K562 (cell line): ENCODE results near the gene TFCP2L1. TPM values are rescaled to one million over a fixed set of nuclear protein-coding genes. Genes with fewer than 3 reads are reported as not detected.
A peak's percentile ranks its signal among the peaks of the same experiment; 100 is the strongest.

ENCODE experiments used
- ATAC-seq: fragments of 200-7000 bp; cut with Tn5 transposase; 3 replicates; pipeline ENCODE4 v1.9.1; 2020; ENCODE audit warnings: moderate library complexity
- BruUV-seq: library from RNA; stranded (reverse); fragments of 400-500 nt; replicated peaks from 2 replicates; lab custom pipeline; 2021; lab: Mats Ljungman, UMichigan
- CTCF ChIA-PET: fragments of 300-600 bp; formaldehyde crosslinking; extraction: SDS; loops from one replicate; lab custom pipeline; 2021; ENCODE audit warnings: low intra/inter-chr PET ratio; lab: Yijun Ruan, JAX
- POLR2A ChIA-PET: fragments of 300-600, 350-650 bp; sonication (Branson Sonifier 250); formaldehyde crosslinking; extraction: SDS; loops from one replicate; lab custom pipeline; 2021; ENCODE audit warnings: antibody characterized with exemption, inconsistent platforms; lab: Yijun Ruan, JAX
- DNase-seq, 4 experiments: peaks; one replicate each; pipeline versions ENCODE4 v3.0.0 to v3.0.0-alpha.2; 2011 to 2018; ENCODE audit warnings: low spot score in 3 of 4, mixed read lengths in 3 of 4; ENCODE audit errors: extremely low read depth in 1 of 4
- FAIRE-seq: peaks from 2 replicates; lab custom pipeline; 2011; peaks lifted over from hg19 to GRCh38; lab: Jason Lieb, UNC
- H2AFZ ChIP-seq: 2 replicates; pipeline ENCODE4 v1.6.0; 2011; ENCODE audit warnings: low read depth, low read length, control low read depth, inconsistent platforms
- H3K27ac ChIP-seq: fragments of 200-600 bp; 3 replicates; pipeline ENCODE4 v1.8.0; 2011; ENCODE audit warnings: low read depth, mild to moderate bottlenecking, control low read depth, inconsistent platforms, low read length, moderate library complexity, mixed read lengths; ENCODE audit errors: extremely low read depth
- H3K27me3 ChIP-seq, 2 experiments: fragments of 300-600 bp in 1 of 2; 2 replicates in 1 of 2; 3 replicates in 1 of 2; pipeline versions ENCODE4 v1.6.0 to v1.8.0; 2011; ENCODE audit warnings: inconsistent platforms in 2 of 2, low read length in 2 of 2, mild to moderate bottlenecking in 1 of 2, mixed read lengths in 1 of 2, moderate library complexity in 1 of 2; ENCODE audit not compliant: control insufficient read depth in 2 of 2, insufficient read depth in 2 of 2
- H3K36me3 ChIP-seq: fragments of 300-600 bp; 3 replicates; pipeline ENCODE4 v1.8.0; 2011; ENCODE audit warnings: mild to moderate bottlenecking, low read length, inconsistent platforms; ENCODE audit not compliant: control insufficient read depth, insufficient read depth
- H3K4me1 ChIP-seq, 2 experiments: fragments of 200-600 bp in 1 of 2; replicated peaks in 1 of 2; 2 replicates in 1 of 2; 3 replicates in 1 of 2; pipeline versions ENCODE4 v1.5.1 to v1.8.0; 2011; ENCODE audit warnings: inconsistent platforms in 2 of 2, low read length in 2 of 2, mild to moderate bottlenecking in 1 of 2, mixed read lengths in 1 of 2, moderate library complexity in 1 of 2; ENCODE audit not compliant: control insufficient read depth in 2 of 2, insufficient read depth in 2 of 2
- H3K4me2 ChIP-seq: 2 replicates; pipeline ENCODE4 v1.6.1; 2011; ENCODE audit warnings: low read length, control low read depth, inconsistent platforms, mixed read lengths; ENCODE audit not compliant: insufficient read depth
- H3K4me3 ChIP-seq: fragments of 200-600 bp; sonication (generic), shearing (Covaris generic); 2 replicates; pipeline ENCODE4 v1.5.1; 2016; ENCODE audit warnings: control low read depth, inconsistent platforms
- H3K79me2 ChIP-seq: fragments of 200-600 bp; 3 replicates; pipeline ENCODE4 v1.8.0; 2011; ENCODE audit warnings: low read length, inconsistent platforms; ENCODE audit not compliant: control insufficient read depth, insufficient read depth
- H3K9ac ChIP-seq, 2 experiments: 2 replicates each; pipeline versions ENCODE4 v1.6.0 to v1.6.1; 2011; ENCODE audit warnings: low read depth in 2 of 2, low read length in 2 of 2, control low read depth in 1 of 2, inconsistent platforms in 1 of 2, mild to moderate bottlenecking in 1 of 2, mixed read lengths in 1 of 2; ENCODE audit not compliant: insufficient read depth in 1 of 2
- H3K9me1 ChIP-seq: one replicate; pipeline ENCODE4 v1.6.0; 2011; ENCODE audit warnings: inconsistent platforms, mild to moderate bottlenecking, low read length, moderate library complexity; ENCODE audit not compliant: control insufficient read depth, insufficient read depth
- H3K9me3 ChIP-seq: replicated peaks from 2 replicates; pipeline ENCODE4 v1.5.1; 2011; ENCODE audit warnings: low read depth, low read length, inconsistent platforms; ENCODE audit not compliant: control insufficient read depth, insufficient read depth
- H4K20me1 ChIP-seq: replicated peaks from 2 replicates; pipeline ENCODE4 v1.6.1; 2011; ENCODE audit warnings: low read length, inconsistent platforms, mixed read lengths; ENCODE audit not compliant: control insufficient read depth, insufficient read depth
- ATF1 ChIP-seq, 2 experiments: fragments of 450-650 bp in 1 of 2; IDR thresholded peaks; 2 replicates each; pipeline ENCODE4 v1.6.1; 2016; ENCODE audit warnings: missing compliant biosample characterization in 1 of 2, missing genetic modification characterization in 1 of 2
- CEBPB ChIP-seq: fragments of 450-650 bp; IDR thresholded peaks from 2 replicates; pipeline ENCODE4 v1.6.1; 2016; ENCODE audit warnings: missing genetic modification characterization, missing compliant biosample characterization
- FOXA3 ChIP-seq, 2 experiments: fragments of 450-650 bp in 1 of 2; sonication (generic) in 1 of 2; formaldehyde crosslinking; IDR thresholded peaks in 1 of 2; conservative IDR thresholded peaks in 1 of 2; 2 replicates each; pipeline versions ENCODE4 v1.4.0 to v1.8.0; 2020 to 2022; ENCODE audit warnings: mild to moderate bottlenecking in 2 of 2, missing genetic modification reagents in 1 of 2
- GATAD2A ChIP-seq: fragments of 450-650 bp; IDR thresholded peaks from 2 replicates; pipeline ENCODE4 v1.6.1; 2017
- HNRNPLL ChIP-seq: fragments of 200-400 bp; formaldehyde crosslinking; IDR thresholded peaks from 2 replicates; pipeline ENCODE4 v1.6.1; 2017; ENCODE audit warnings: low read length, low read depth, mild to moderate bottlenecking; ENCODE audit not compliant: poor library complexity, severe bottlenecking
- MYNN ChIP-seq, 2 experiments: sonication (generic); formaldehyde crosslinking in 1 of 2; IDR thresholded peaks; 2 replicates each; pipeline versions ENCODE4 v1.5.0 to v1.6.1; 2016 to 2020; ENCODE audit warnings: antibody characterized with exemption in 1 of 2, missing genetic modification reagents in 1 of 2
- RB1 ChIP-seq: fragments of 450-650 bp; IDR thresholded peaks from 2 replicates; pipeline ENCODE4 v1.6.1; 2017; ENCODE audit warnings: low read depth, mild to moderate bottlenecking
- TAF1 ChIP-seq: IDR thresholded peaks from 2 replicates; pipeline ENCODE4 v1.6.1; 2011; ENCODE audit warnings: mild to moderate bottlenecking, low read length, moderate library complexity; ENCODE audit not compliant: insufficient read depth, control insufficient read depth, severe bottlenecking; ENCODE audit errors: extremely low read depth
- TEAD1 ChIP-seq, 2 experiments: fragments of 450-650 bp in 1 of 2; sonication (generic) in 1 of 2; formaldehyde crosslinking; IDR thresholded peaks; 2 replicates each; pipeline versions ENCODE4 v1.4.0 to v1.8.0; 2020 to 2022; ENCODE audit warnings: mild to moderate bottlenecking in 2 of 2, missing genetic modification reagents in 1 of 2
- XRCC5 ChIP-seq: fragments of 200-400 bp; formaldehyde crosslinking; IDR thresholded peaks from 2 replicates; pipeline ENCODE4 v1.6.1; 2017; ENCODE audit warnings: low read depth, mild to moderate bottlenecking, low read length
- YBX1 ChIP-seq: fragments of 450-650 bp; IDR thresholded peaks from 2 replicates; pipeline ENCODE4 v1.7.1; 2016; ENCODE audit warnings: mild to moderate bottlenecking
- ZNF23 ChIP-seq: fragments of 250-450 bp; sonication (Bioruptor Pico); IDR thresholded peaks from 2 replicates; pipeline ENCODE4 v1.4.0; 2020; ENCODE audit warnings: mild to moderate bottlenecking
- ZNF444 ChIP-seq: fragments of 250-450 bp; sonication (Bioruptor Pico); IDR thresholded peaks from 2 replicates; pipeline ENCODE4 v1.4.0; 2020; ENCODE audit warnings: mild to moderate bottlenecking, moderate library complexity
- WGBS: fragments of 100-300 bp; shearing (Covaris generic); methylation state at CpG from one replicate; pipeline ENCODE4 v1.1.6; 2016; ENCODE audit warnings: low coverage, mixed read lengths; ENCODE audit not compliant: insufficient coverage; ENCODE audit errors: missing lambda C conversion rate; 5-methylcytosine and 5-hydroxymethylcytosine counted together
- in situ Hi-C: fragments of 300-500 bp; cut with MboI; formaldehyde crosslinking; loops from 4 replicates; pipeline ENCODE4 v1.15.0; 2018; ENCODE audit warnings: inconsistent platforms, mixed read lengths
- intact Hi-C: fragments of 100-400 bp; cut with micrococcal nuclease; formaldehyde crosslinking; loops from 2 replicates; pipeline ENCODE4 v1.14.2; 2022
- polyA plus RNA-seq, 8 experiments: library from polyadenylated mRNA; depleted of rRNA in 4 of 8; stranded (reverse) in 5 of 8; unstranded in 3 of 8; fragments of >200 nt; fragmentation: Nextera tagmentation in 2 of 8; fragmentation: Illumina TruSeq in 1 of 8; extraction: Ambion mirVana in 2 of 8; extraction: Trizol in 1 of 8; gene quantifications; 2 replicates each; pipeline versions ENCODE4 v1.2.1 to v1.2.3, GENCODE V29; 2011 to 2014; ENCODE audit warnings: inconsistent platforms in 1 of 8, missing spikeins in 1 of 8
- total RNA-seq, 7 experiments: library from RNA; depleted of rRNA in 6 of 7; stranded (reverse); fragments of >200 nt in 6 of 7; fragmentation: Illumina TruSeq in 2 of 7; extraction: Trizol in 2 of 7; gene quantifications; 2 replicates each; pipeline versions ENCODE4 v1.2.1 to v1.2.3, GENCODE V29; 2011 to 2021; ENCODE audit warnings: low replicate concordance in 1 of 7
- TF ChIP-seq, protein P1 (sequence below): sonication (generic); formaldehyde crosslinking; IDR thresholded peaks from 2 replicates; pipeline ENCODE4 v1.8.0; 2022; ENCODE audit warnings: mild to moderate bottlenecking, low read depth, missing genetic modification reagents
- TF ChIP-seq, protein P2 (sequence below): fragments of 450-650 bp; IDR thresholded peaks from 2 replicates; pipeline ENCODE4 v1.6.1; 2016; ENCODE audit warnings: mild to moderate bottlenecking
- TF ChIP-seq, protein P3 (sequence below): fragments of 450-650 bp; formaldehyde crosslinking; IDR thresholded peaks from 2 replicates; pipeline ENCODE4 v1.4.0; 2020; ENCODE audit warnings: mild to moderate bottlenecking, mixed read lengths

Gene TFCP2L1
- total and polyA plus RNA-seq, 9 of the 15 experiments (the other 6 are each of a cell fraction or from before 2014, with no cell fraction given), result 0.08 to 1.00 (median 0.42) TPM

DNA sequence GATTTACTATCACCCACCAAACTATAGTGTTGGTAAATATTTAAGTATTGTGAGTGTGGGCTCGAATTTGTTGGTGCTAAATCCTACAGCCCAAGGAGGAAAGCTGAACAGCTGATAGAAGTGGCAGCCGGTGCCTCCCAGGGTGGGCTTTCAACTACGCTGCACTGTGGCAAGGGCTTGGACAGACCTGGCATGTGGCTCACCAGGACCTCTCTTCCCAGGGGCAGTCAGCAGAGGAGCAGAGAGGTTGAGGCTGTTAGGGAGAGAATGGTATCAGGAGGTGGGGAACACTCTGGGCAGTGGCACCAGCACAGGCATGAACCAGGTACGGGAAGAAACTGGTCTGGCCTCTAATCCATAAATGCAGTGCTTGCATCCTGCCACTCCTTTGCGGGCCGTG, 44.6 kb downstream of the TFCP2L1 start (continued):
- TF ChIP-seq HNRNPLL, result no peak
- TF ChIP-seq, protein P1, sequence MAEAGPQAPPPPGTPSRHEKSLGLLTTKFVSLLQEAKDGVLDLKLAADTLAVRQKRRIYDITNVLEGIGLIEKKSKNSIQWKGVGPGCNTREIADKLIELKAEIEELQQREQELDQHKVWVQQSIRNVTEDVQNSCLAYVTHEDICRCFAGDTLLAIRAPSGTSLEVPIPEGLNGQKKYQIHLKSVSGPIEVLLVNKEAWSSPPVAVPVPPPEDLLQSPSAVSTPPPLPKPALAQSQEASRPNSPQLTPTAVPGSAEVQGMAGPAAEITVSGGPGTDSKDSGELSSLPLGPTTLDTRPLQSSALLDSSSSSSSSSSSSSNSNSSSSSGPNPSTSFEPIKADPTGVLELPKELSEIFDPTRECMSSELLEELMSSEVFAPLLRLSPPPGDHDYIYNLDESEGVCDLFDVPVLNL (CRISPR knock-in tag), result no peak
- TF ChIP-seq ATF1 (CRISPR knock-in tag; IDR thresholded peaks at IDR 0.05), result no peak
- TF ChIP-seq ATF1 (tag; IDR thresholded peaks at IDR 0.05), result no peak
- TF ChIP-seq FOXA3 (CRISPR knock-in tag; conservative IDR thresholded peaks at IDR 0.05 in 1 of 2, IDR thresholded peaks at IDR 0.05 in 1 of 2), result no peak
- no peak for TF ChIP-seq ZNF444
- no peak for TF ChIP-seq TEAD1 (CRISPR knock-in tag; IDR thresholded peaks at IDR 0.05)
- no peak for TF ChIP-seq YBX1
- TF ChIP-seq TAF1, result no peak
- TF ChIP-seq, all 486 proteins: peak for 0

DNA sequence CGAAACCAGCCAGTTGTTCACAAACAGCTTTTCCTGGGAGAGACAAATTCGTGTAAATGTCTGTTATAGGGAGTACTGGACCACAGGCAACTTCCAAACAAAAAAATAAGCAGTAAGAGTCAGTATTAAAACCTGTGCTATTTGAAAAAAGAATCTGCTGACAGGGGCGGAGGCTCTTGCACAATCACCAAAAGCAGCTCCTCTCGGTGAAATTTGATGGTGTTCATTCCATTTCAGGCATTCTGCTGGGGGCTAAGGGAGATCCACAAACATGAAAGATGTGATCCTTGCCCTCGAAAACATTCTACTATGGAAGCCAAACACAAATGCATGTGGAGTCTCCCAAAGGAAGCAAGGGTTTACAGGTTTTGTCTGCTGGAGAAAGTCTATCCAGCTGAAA, 45.0 kb downstream of the TFCP2L1 start:
- BruUV-seq, result no TSS peak
- Histone ChIP-seq H3K4me3 (no peak overlapping the region), H3K9me1 (no peaks in the 10 kb centered on the region), H3K27me3 (peaks cover 36 to 88% of the 10 kb centered on the region in 2 experiments; a peak in 4 of 5 replicates), H3K9ac (no peak overlapping the region), H3K36me3 (no peaks in the 10 kb centered on the region), H3K4me2 (no peak overlapping the region), H3K79me2 (no peaks in the 10 kb centered on the region), H3K9me3 (no peaks in the 10 kb centered on the region), H2AFZ (no peak overlapping the region), H4K20me1 (peaks cover 4% of the 10 kb centered on the region; the same call in 1 of the 2 replicates), H3K27ac (no peak overlapping the region), H3K4me1 (no peaks in the 10 kb centered on the region; a peak in 1 of 5 replicates)
- POLR2A ChIA-PET, result interaction anchor here (0.6 kb wide), 1 partner anchor 27 kb away, joined by 4 read pairs; no protein-coding TSS in a partner anchor
- CTCF ChIA-PET, result no interaction called here
- DNase-seq, result no peak
- no peak for FAIRE-seq
- intact Hi-C loops (no loop called here), in situ Hi-C loops (no loop called here)
- WGBS, result 6% methylated on average over 5 of the region's 5 CpGs
- no peak for ATAC-seq
- no peak for TF ChIP-seq ZNF23 (CRISPR knock-in tag)
- no peak for TF ChIP-seq GATAD2A
- TF ChIP-seq, protein P2, sequence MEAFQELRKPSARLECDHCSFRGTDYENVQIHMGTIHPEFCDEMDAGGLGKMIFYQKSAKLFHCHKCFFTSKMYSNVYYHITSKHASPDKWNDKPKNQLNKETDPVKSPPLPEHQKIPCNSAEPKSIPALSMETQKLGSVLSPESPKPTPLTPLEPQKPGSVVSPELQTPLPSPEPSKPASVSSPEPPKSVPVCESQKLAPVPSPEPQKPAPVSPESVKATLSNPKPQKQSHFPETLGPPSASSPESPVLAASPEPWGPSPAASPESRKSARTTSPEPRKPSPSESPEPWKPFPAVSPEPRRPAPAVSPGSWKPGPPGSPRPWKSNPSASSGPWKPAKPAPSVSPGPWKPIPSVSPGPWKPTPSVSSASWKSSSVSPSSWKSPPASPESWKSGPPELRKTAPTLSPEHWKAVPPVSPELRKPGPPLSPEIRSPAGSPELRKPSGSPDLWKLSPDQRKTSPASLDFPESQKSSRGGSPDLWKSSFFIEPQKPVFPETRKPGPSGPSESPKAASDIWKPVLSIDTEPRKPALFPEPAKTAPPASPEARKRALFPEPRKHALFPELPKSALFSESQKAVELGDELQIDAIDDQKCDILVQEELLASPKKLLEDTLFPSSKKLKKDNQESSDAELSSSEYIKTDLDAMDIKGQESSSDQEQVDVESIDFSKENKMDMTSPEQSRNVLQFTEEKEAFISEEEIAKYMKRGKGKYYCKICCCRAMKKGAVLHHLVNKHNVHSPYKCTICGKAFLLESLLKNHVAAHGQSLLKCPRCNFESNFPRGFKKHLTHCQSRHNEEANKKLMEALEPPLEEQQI, result no peak
- peak; percentile 85 for TF ChIP-seq CEBPB (tag)
- TF ChIP-seq, protein P3, sequence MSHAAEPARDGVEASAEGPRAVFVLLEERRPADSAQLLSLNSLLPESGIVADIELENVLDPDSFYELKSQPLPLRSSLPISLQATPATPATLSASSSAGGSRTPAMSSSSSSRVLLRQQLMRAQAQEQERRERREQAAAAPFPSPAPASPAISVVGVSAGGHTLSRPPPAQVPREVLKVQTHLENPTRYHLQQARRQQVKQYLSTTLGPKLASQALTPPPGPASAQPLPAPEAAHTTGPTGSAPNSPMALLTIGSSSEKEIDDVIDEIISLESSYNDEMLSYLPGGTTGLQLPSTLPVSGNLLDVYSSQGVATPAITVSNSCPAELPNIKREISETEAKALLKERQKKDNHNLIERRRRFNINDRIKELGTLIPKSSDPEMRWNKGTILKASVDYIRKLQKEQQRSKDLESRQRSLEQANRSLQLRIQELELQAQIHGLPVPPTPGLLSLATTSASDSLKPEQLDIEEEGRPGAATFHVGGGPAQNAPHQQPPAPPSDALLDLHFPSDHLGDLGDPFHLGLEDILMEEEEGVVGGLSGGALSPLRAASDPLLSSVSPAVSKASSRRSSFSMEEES (CRISPR knock-in tag), result no peak
- TF ChIP-seq RB1, result no peak
- no peak for TF ChIP-seq XRCC5
- TF ChIP-seq MYNN (IDR thresholded peaks at IDR 0.05), result no peak
- TF ChIP-seq MYNN (CRISPR knock-in tag; IDR thresholded peaks at IDR 0.05), result no peak
- no peak for TF ChIP-seq TEAD1 (CRISPR knock-in tag; IDR thresholded peaks at IDR 0.05)
